HFF-Myc (cell line): ENCODE results near the gene SMAD5.

ENCODE experiments used
- DNase-seq: peaks from one replicate; pipeline ENCODE4 v3.0.0-alpha.2; 2011; ENCODE audit warnings: low read depth; ENCODE audit errors: extremely low read depth
- H3K4me3 ChIP-seq: replicated peaks from 2 replicates; pipeline ENCODE4 v1.5.1; 2011; ENCODE audit warnings: low read depth, mild to moderate bottlenecking, control low read depth, low read length
- CTCF ChIP-seq: IDR thresholded peaks from 2 replicates; pipeline ENCODE4 v1.5.1; 2012; ENCODE audit warnings: mild to moderate bottlenecking, low read depth, low read length, control low read depth; ENCODE audit errors: missing control alignments

SMAD5 gene

GRCh38 chr5:136200130-136200529 lies 67.5 kb downstream of the SMAD5 start:
- no peak for TF ChIP-seq CTCF
- H3K4me3 ChIP-seq = no peak overlapping the region
- DNase-seq = no peak

- H3K4me3 ChIP-seq = no peak overlapping the region
- TF ChIP-seq CTCF = no peak
- DNase-seq = no peak
Observed at GRCh38 chr5:136200761-136201160, 68.1 kb downstream of the SMAD5 start.

GRCh38 chr5:136201870-136202269 lies 69.2 kb downstream of the SMAD5 start:
- no peak for DNase-seq
- no peak overlapping the region for H3K4me3 ChIP-seq
- TF ChIP-seq CTCF = no peak

- no peak for DNase-seq
Observed at GRCh38 chr5:136202469-136203205, 70.0 kb downstream of the SMAD5 start.

GRCh38 chr5:136203303-136203922 lies 70.8 kb downstream of the SMAD5 start:
- TF ChIP-seq CTCF = no peak
- H3K4me3 ChIP-seq = no peak overlapping the region
- DNase-seq = no peak

More at GRCh38 chr5:136202469-136203205, 70.0 kb downstream of the SMAD5 start:
- H3K4me3 ChIP-seq = no peak overlapping the region
- no peak for TF ChIP-seq CTCF

GRCh38 chr5:136205061-136205702 lies 72.5 kb downstream of the SMAD5 start:
- DNase-seq = no peak

More at GRCh38 chr5:136205061-136205702, 72.5 kb downstream of the SMAD5 start:
- no peak overlapping the region for H3K4me3 ChIP-seq
- no peak for TF ChIP-seq CTCF
